ENCODE data around the gene DTNBP1. TPM values are rescaled to one million over a fixed set of nuclear protein-coding genes. Genes with fewer than 3 reads are reported as not detected.

DTNBP1 gene
- total and polyA plus RNA-seq, 4 donors = 3.1 to 6.0 (median 4.3) TPM

GRCh38 chr6:15606347-15606746 is 56.5 kb downstream of the DTNBP1 start (continued):
- TF ChIP-seq ATF3 (IDR thresholded peaks at IDR 0.05) = no peak

- over 99% methylated on average over 2 of the region's 2 CpGs for WGBS
Observed at GRCh38 chr6:15604843-15605242, 58.0 kb downstream of the DTNBP1 start.

More at GRCh38 chr6:15604843-15605242, 58.0 kb downstream of the DTNBP1 start:
- Histone ChIP-seq H3K27ac (ENCODE audit: low read depth in 1 of 2, low read length in 2 of 2) (no peak overlapping the region), H3K4me1 (ENCODE audit: control insufficient read depth in 4 of 4, insufficient read depth in 4 of 4, low read length in 3 of 4) (no peaks in the 10 kb centered on the region), H3K36me3 (ENCODE audit: control insufficient read depth in 4 of 4, insufficient read depth in 3 of 4, low read depth in 1 of 4, low read length in 3 of 4) (peaks cover 2 to 5% (median 3%) of the 10 kb centered on the region in 4 donors), H3K9ac (ENCODE audit: low read depth in 1 of 2, low read length in 2 of 2) (no peak overlapping the region), H3K27me3 (ENCODE audit: control insufficient read depth in 4 of 4, insufficient read depth in 4 of 4, low read length in 3 of 4) (no peaks in the 10 kb centered on the region), H3K9me3 (ENCODE audit: control insufficient read depth in 4 of 4, low read length in 3 of 4) (no peaks in the 10 kb centered on the region), H3K4me3 (ENCODE audit: low read depth in 1 of 3, low read length in 3 of 3) (no peak overlapping the region)
- TF ChIP-seq ATF3 (IDR thresholded peaks at IDR 0.05) (no peak), FOXA1 (IDR thresholded peaks at IDR 0.05) (no peak), JUND (IDR thresholded peaks at IDR 0.05) (no peak), NR2F2 (IDR thresholded peaks at IDR 0.05) (no peak), GABPA (IDR thresholded peaks at IDR 0.05 in 1 of 2, conservative IDR thresholded peaks at IDR 0.05 in 1 of 2) (no peak), FOXA2 (IDR thresholded peaks at IDR 0.05) (no peak), CTCF (IDR thresholded peaks at IDR 0.05; ENCODE audit: low read depth, low read length, missing input control) (no peak), TAF1 (conservative IDR thresholded peaks at IDR 0.05) (no peak), EGR1 (IDR thresholded peaks at IDR 0.05; ENCODE audit: low read depth in 2 of 2) (no peak), SP1 (IDR thresholded peaks at IDR 0.05) (no peak), HNF4G (IDR thresholded peaks at IDR 0.05) (no peak), MAX (IDR thresholded peaks at IDR 0.05) (no peak), RXRA (IDR thresholded peaks at IDR 0.05) (no peak), YY1 (IDR thresholded peaks at IDR 0.05) (no peak), ZBTB33 (IDR thresholded peaks at IDR 0.05) (no peak), HNF4A (conservative IDR thresholded peaks at IDR 0.05) (no peak), REST (IDR thresholded peaks at IDR 0.05) (no peak), RAD21 (IDR thresholded peaks at IDR 0.05) (no peak)
- DNase-seq (ENCODE audit: low spot score) = no peak

All from liver (tissue), 9 donors.